Esophagus muscularis mucosa (tissue), 4 donors: ENCODE results near the gene PKDREJ. TPM values are rescaled to one million over a fixed set of nuclear protein-coding genes. Genes with fewer than 3 reads are reported as not detected.

ENCODE experiments used
- DNase-seq: peaks from one replicate; pipeline ENCODE4 v3.0.0-alpha.2; 2017; ENCODE audit errors: extremely low spot score
- H3K27ac ChIP-seq, 4 donors: fragments of 200-600 bp; sonication (generic); replicated peaks in 1 of 4; 1 replicate in 3 of 4; 2 replicates in 1 of 4; pipeline ENCODE4 v1.5.1; 2016 to 2019; ENCODE audit warnings: mild to moderate bottlenecking in 1 of 4
- H3K27me3 ChIP-seq, 4 donors: fragments of 200-600 bp; sonication (generic); one replicate each; pipeline versions ENCODE4 v1.5.1 to v1.6.0; 2016 to 2019
- H3K36me3 ChIP-seq, 4 donors: fragments of 200-600 bp; sonication (generic); one replicate each; pipeline ENCODE4 v1.5.1; 2016 to 2019
- H3K4me1 ChIP-seq, 4 donors: fragments of 200-600 bp; sonication (generic); one replicate each; pipeline ENCODE4 v1.5.1; 2016 to 2019
- H3K4me3 ChIP-seq, 4 donors: fragments of 200-600 bp; sonication (generic); 1 replicate in 2 of 4; 2 replicates in 2 of 4; pipeline ENCODE4 v1.5.1; 2016 to 2019; ENCODE audit warnings: mild to moderate bottlenecking in 4 of 4, moderate library complexity in 1 of 4
- H3K9me3 ChIP-seq, 4 donors: fragments of 200-600 bp; sonication (generic); 1 replicate in 3 of 4; 2 replicates in 1 of 4; pipeline ENCODE4 v1.5.1; 2016 to 2019
- CTCF ChIP-seq, 3 experiments: fragments of 200-600 bp in 2 of 3; fragments of 450-650 bp in 1 of 3; sonication (generic) in 2 of 3; IDR thresholded peaks; one replicate each; pipeline ENCODE4 v1.5.1; 2017 to 2019; ENCODE audit warnings: antibody characterized with exemption in 3 of 3, mild to moderate bottlenecking in 2 of 3, moderate library complexity in 1 of 3
- EP300 ChIP-seq: sonication (generic); formaldehyde crosslinking; IDR thresholded peaks from one replicate; pipeline ENCODE4 v1.6.1; 2017; ENCODE audit warnings: antibody characterized with exemption
- POLR2A ChIP-seq: fragments of 450-650 bp; IDR thresholded peaks from one replicate; pipeline ENCODE4 v1.6.1; 2017; ENCODE audit warnings: antibody characterized with exemption, moderate library complexity, mild to moderate bottlenecking, low read depth
- POLR2AphosphoS5 ChIP-seq, 2 donors: sonication (generic); formaldehyde crosslinking; IDR thresholded peaks; one replicate each; pipeline ENCODE4 v1.6.1; 2017; ENCODE audit warnings: antibody characterized with exemption in 2 of 2
- WGBS: methylation state at CpG from one replicate; pipeline ENCODE4 v1.1.5; 2018; 5-methylcytosine and 5-hydroxymethylcytosine counted together
- intact Hi-C: fragments of 100-400 bp; cut with DNase I; formaldehyde crosslinking; loops from one replicate; pipeline ENCODE4 v1.15.1; 2023
- total RNA-seq, 4 donors: library from RNA; depleted of rRNA; stranded (reverse); fragments of >200 nt; gene quantifications; one replicate each; pipeline versions ENCODE4 v1.1.0 to v1.2.1, GENCODE V29; 2016

The PKDREJ gene
- total RNA-seq, 4 donors from 2014 or later: under 0.01 to 0.23 (median under 0.01) TPM; not detected in 1

- Histone ChIP-seq H3K27me3 (no peaks in the 10 kb centered on the region), H3K4me1 (no peaks in the 10 kb centered on the region), H3K36me3 (no peaks in the 10 kb centered on the region), H3K4me3 (no peak overlapping the region), H3K27ac (no peak overlapping the region), H3K9me3 (no peaks in the 10 kb centered on the region)
- TF ChIP-seq EP300: no peak
- TF ChIP-seq POLR2AphosphoS5 (IDR thresholded peaks at IDR 0.05): no peak
- WGBS: 88% methylated on average over 7 of the region's 7 CpGs
- DNase-seq: no peak
- intact Hi-C loops: no loop called here
Measured at GRCh38 chr22:46303347-46303965, 40.3 kb upstream of the PKDREJ start.

- no peaks in the 10 kb centered on the region for H3K36me3 ChIP-seq
- H3K27ac ChIP-seq: no peak overlapping the region
- no peaks in the 10 kb centered on the region for H3K27me3 ChIP-seq
- H3K9me3 ChIP-seq: no peaks in the 10 kb centered on the region
- WGBS: 96% methylated on average over 7 of the region's 7 CpGs
- TF ChIP-seq POLR2A: no peak
- TF ChIP-seq EP300: no peak
- no peak for TF ChIP-seq POLR2AphosphoS5 (IDR thresholded peaks at IDR 0.05)
- no peak for TF ChIP-seq CTCF (IDR thresholded peaks at IDR 0.05)
- intact Hi-C loops: no loop called here
- no peak overlapping the region for H3K4me3 ChIP-seq
- peaks cover 15 to 18% (median 18%) of the 10 kb centered on the region in 4 donors for H3K4me1 ChIP-seq
- DNase-seq: no peak
Measured at GRCh38 chr22:46300491-46300890, 37.3 kb upstream of the PKDREJ start.

- H3K27ac ChIP-seq: no peak overlapping the region
- peaks cover 0 to under 1% (median 0%) of the 10 kb centered on the region in 4 donors for H3K36me3 ChIP-seq
- no peaks in the 10 kb centered on the region for H3K9me3 ChIP-seq
- H3K4me3 ChIP-seq: no peak overlapping the region
- H3K27me3 ChIP-seq: no peaks in the 10 kb centered on the region
- H3K4me1 ChIP-seq: peaks cover 15 to 20% (median 20%) of the 10 kb centered on the region in 4 donors
- 89% methylated on average over 13 of the region's 13 CpGs for WGBS
- intact Hi-C loops: no loop called here
- DNase-seq: no peak
- TF ChIP-seq POLR2A (no peak), EP300 (no peak), POLR2AphosphoS5 (IDR thresholded peaks at IDR 0.05) (no peak), CTCF (IDR thresholded peaks at IDR 0.05) (no peak)
Measured at GRCh38 chr22:46299101-46299500, 36.0 kb upstream of the PKDREJ start.

GRCh38 chr22:46297151-46297812, 34.1 kb upstream of the PKDREJ start:
- no peaks in the 10 kb centered on the region for H3K27me3 ChIP-seq
- H3K4me3 ChIP-seq: peak overlapping the region; percentile 59 to 66 (median 62)
- peaks cover 7 to 19% (median 15%) of the 10 kb centered on the region in 4 donors for H3K36me3 ChIP-seq
- H3K27ac ChIP-seq: peak overlapping the region in 1 of 4 donors; percentile 89
- peaks cover 15 to 20% (median 20%) of the 10 kb centered on the region in 4 donors for H3K4me1 ChIP-seq
- 19% methylated on average over 9 of the region's 32 CpGs for WGBS
- no peaks in the 10 kb centered on the region for H3K9me3 ChIP-seq
- DNase-seq: no peak
- TF ChIP-seq POLR2A (no peak), CTCF (IDR thresholded peaks at IDR 0.05) (no peak), POLR2AphosphoS5 (IDR thresholded peaks at IDR 0.05) (no peak), EP300 (no peak)
- intact Hi-C loops: no loop called here

- H3K9me3 ChIP-seq: peaks cover 0 to 6% (median 0%) of the 10 kb centered on the region in 4 donors
- peaks cover 15 to 20% (median 20%) of the 10 kb centered on the region in 4 donors for H3K4me1 ChIP-seq
- no peaks in the 10 kb centered on the region for H3K27me3 ChIP-seq
- H3K27ac ChIP-seq: peak within 1 kb of the TSS; percentile 89 to 98 (median 92)
- DNase-seq: peak; percentile 99
- TF ChIP-seq CTCF (IDR thresholded peaks at IDR 0.05): peak; percentile 20 to 44 (median 29)
- TF ChIP-seq POLR2A: no peak
- TF ChIP-seq POLR2AphosphoS5 (IDR thresholded peaks at IDR 0.05): peak; percentile 90 to 91
- peaks cover 13 to 26% (median 23%) of the 10 kb centered on the region in 4 donors for H3K36me3 ChIP-seq
- peak within 1 kb of the TSS; percentile 59 to 66 (median 62) for H3K4me3 ChIP-seq
- 0% methylated on average over 25 of the region's 76 CpGs for WGBS
- intact Hi-C loops: no loop called here
Measured at GRCh38 chr22:46296257-46297150, 33.4 kb upstream of the PKDREJ start, which contains the start of gene GTSE1. TSS of gene GTSE1 (plus strand) at chr22:46296870. CDS start at chr22:46297401, 531 bp downstream.
